Loucy (cell line): ENCODE measurements around the gene FGL2.
"Not testable (repeated sequence)": the region's sequence is repeated elsewhere in the genome, so short reads cannot be mapped to it uniquely, and the experiment has no call there.

Experiments
- H2AFZ ChIP-seq: fragments of 200-600 bp; sonication (generic); 2 replicates; pipeline ENCODE4 v1.6.0; 2016; ENCODE audit warnings: antibody characterized with exemption, mild to moderate bottlenecking, low read length, moderate library complexity
- H3F3A ChIP-seq: fragments of 200-600 bp; 2 replicates; pipeline ENCODE4 v1.6.0; 2016; ENCODE audit warnings: antibody characterized with exemption, low read depth, mild to moderate bottlenecking
- H3K27me3 ChIP-seq: fragments of 200-600 bp; sonication (generic); 2 replicates; pipeline ENCODE4 v1.6.1; 2014; ENCODE audit warnings: low read length, mild to moderate bottlenecking; ENCODE audit not compliant: insufficient read depth, poor library complexity, severe bottlenecking
- H3K36me3 ChIP-seq: fragments of 200-600 bp; sonication (generic); 2 replicates; pipeline ENCODE4 v1.6.1; 2016; ENCODE audit warnings: low read length; ENCODE audit not compliant: insufficient read depth
- H3K4me1 ChIP-seq: fragments of 200-600 bp; sonication (generic); 2 replicates; pipeline ENCODE4 v1.5.1; 2014; ENCODE audit warnings: low read length, mild to moderate bottlenecking; ENCODE audit not compliant: insufficient read depth, poor library complexity, severe bottlenecking
- H3K4me2 ChIP-seq: fragments of 200-600 bp; sonication (generic); 2 replicates; pipeline ENCODE4 v1.6.0; 2014; ENCODE audit warnings: antibody characterized with exemption, low read length, low read depth, mild to moderate bottlenecking; ENCODE audit not compliant: poor library complexity, severe bottlenecking
- H3K4me3 ChIP-seq: fragments of 200-600 bp; sonication (generic); 2 replicates; pipeline ENCODE4 v1.5.1; 2014; ENCODE audit warnings: low read length, mild to moderate bottlenecking, mixed read lengths; ENCODE audit not compliant: poor library complexity, severe bottlenecking
- H3K79me2 ChIP-seq: fragments of 200-600 bp; sonication (generic); 2 replicates; pipeline ENCODE4 v1.6.1; 2014; ENCODE audit warnings: low read length; ENCODE audit not compliant: insufficient read depth
- H3K9ac ChIP-seq: fragments of 200-600 bp; sonication (generic); 2 replicates; pipeline ENCODE4 v1.6.0; 2014; ENCODE audit warnings: mild to moderate bottlenecking, low read depth, low read length, moderate library complexity; ENCODE audit not compliant: poor library complexity, severe bottlenecking
- H3K9me2 ChIP-seq: fragments of 200-600 bp; sonication (generic); replicated peaks from 2 replicates; pipeline ENCODE4 v1.6.1; 2016; ENCODE audit warnings: low read depth, low read length, mixed read lengths
- H3K9me3 ChIP-seq: fragments of 200-600 bp; sonication (generic); 2 replicates; pipeline ENCODE4 v1.6.1; 2014; ENCODE audit warnings: mild to moderate bottlenecking, antibody characterized with exemption, low read length, low read depth; ENCODE audit not compliant: insufficient read depth
- H4K20me1 ChIP-seq: fragments of 200-600 bp; sonication (generic); 2 replicates; pipeline ENCODE4 v1.6.0; 2014; ENCODE audit warnings: antibody characterized with exemption, low read length, mild to moderate bottlenecking; ENCODE audit not compliant: insufficient read depth, poor library complexity, severe bottlenecking
- CTCF ChIP-seq: fragments of 200-600 bp; sonication (generic); conservative IDR thresholded peaks from 2 replicates; pipeline ENCODE4 v1.5.1; 2014; ENCODE audit warnings: mild to moderate bottlenecking, antibody characterized with exemption, low read length
- EZH2phosphoT487 ChIP-seq: fragments of 200-600 bp; IDR thresholded peaks from 2 replicates; pipeline ENCODE4 v1.6.1; 2018; ENCODE audit warnings: antibody characterized with exemption, mild to moderate bottlenecking, moderate library complexity, borderline replicate concordance

FGL2 gene

GRCh38 chr7:77238703-77239136 lies 39.1 kb upstream of the FGL2 start:
- no peaks in the 10 kb centered on the region for H3K79me2 ChIP-seq
- H3K9me3 ChIP-seq, result no peaks in the 10 kb centered on the region
- no peaks in the 10 kb centered on the region for H3K9me2 ChIP-seq
- H3F3A ChIP-seq, result no peaks in the 10 kb centered on the region
- H3K4me3 ChIP-seq, result no peak overlapping the region
- peaks cover 26% of the 10 kb centered on the region for H3K4me1 ChIP-seq
- H3K4me2 ChIP-seq, result peak overlapping the region; percentile 54
- 0 out of 2 replicates have a peak overlapping the region, but pooled peaks have one; percentile 43 for H2AFZ ChIP-seq
- H3K36me3 ChIP-seq, result peaks cover 15% of the 10 kb centered on the region; the same call in 1 of the 2 replicates
- H3K9ac ChIP-seq, result no peak overlapping the region
- no peak for TF ChIP-seq EZH2phosphoT487
- TF ChIP-seq CTCF, result no peak
- no peaks in the 10 kb centered on the region for H3K27me3 ChIP-seq
- no peaks in the 10 kb centered on the region for H4K20me1 ChIP-seq

GRCh38 chr7:77235276-77235675 lies 35.7 kb upstream of the FGL2 start:
- peaks cover 18% of the 10 kb centered on the region for H3K4me1 ChIP-seq
- no peak overlapping the region for H3K4me2 ChIP-seq
- TF ChIP-seq EZH2phosphoT487 (no peak), CTCF (no peak)
- no peak overlapping the region for H2AFZ ChIP-seq
- no peak overlapping the region for H3K4me3 ChIP-seq
- no peak overlapping the region for H3K9ac ChIP-seq
- H3K9me3 ChIP-seq, result 0 out of 2 replicates have a peak, but pooled peaks cover 2% of the 10 kb centered on the region
- no peaks in the 10 kb centered on the region for H3F3A ChIP-seq
- no peaks in the 10 kb centered on the region for H3K27me3 ChIP-seq
- peaks cover 15% of the 10 kb centered on the region; the same call in 1 of the 2 replicates for H3K36me3 ChIP-seq
- H4K20me1 ChIP-seq, result no peaks in the 10 kb centered on the region
- no peaks in the 10 kb centered on the region for H3K79me2 ChIP-seq
- no peaks in the 10 kb centered on the region for H3K9me2 ChIP-seq

- H3K36me3 ChIP-seq, result peaks cover 8% of the 10 kb centered on the region; the same call in 1 of the 2 replicates
- no peaks in the 10 kb centered on the region for H3K9me2 ChIP-seq
- no peaks in the 10 kb centered on the region for H3K79me2 ChIP-seq
- H2AFZ ChIP-seq, result no peak overlapping the region
- no peak overlapping the region for H3K4me2 ChIP-seq
- H3K9ac ChIP-seq, result no peak overlapping the region
- H3K4me3 ChIP-seq, result no peak overlapping the region
- no peaks in the 10 kb centered on the region for H3K27me3 ChIP-seq
- no peaks in the 10 kb centered on the region for H3K4me1 ChIP-seq
- TF ChIP-seq CTCF, result no peak
- TF ChIP-seq EZH2phosphoT487, result no peak
- no peaks in the 10 kb centered on the region for H4K20me1 ChIP-seq
- no peaks in the 10 kb centered on the region for H3F3A ChIP-seq
- H3K9me3 ChIP-seq, result 0 out of 2 replicates have a peak, but pooled peaks cover 7% of the 10 kb centered on the region
Observed at GRCh38 chr7:77232467-77232866, 32.8 kb upstream of the FGL2 start.

GRCh38 chr7:77228795-77229194 lies 29.2 kb upstream of the FGL2 start:
- H3F3A ChIP-seq, H3K9ac ChIP-seq, H3K9me2 ChIP-seq: not testable (repeated sequence)

More at GRCh38 chr7:77228795-77229194, 29.2 kb upstream of the FGL2 start:
- not testable (repeated sequence) for H3K27me3 ChIP-seq, H3K4me3 ChIP-seq, H3K79me2 ChIP-seq, H3K9me3 ChIP-seq, H3K36me3 ChIP-seq, H2AFZ ChIP-seq, H3K4me2 ChIP-seq, H3K4me1 ChIP-seq, H4K20me1 ChIP-seq
